AG09319 (cell line): ENCODE measurements around the gene P3H4.

ENCODE experiments used
- DNase-seq: peaks from one replicate; pipeline ENCODE4 v3.0.0-alpha.2; 2010; ENCODE audit warnings: low read depth; ENCODE audit errors: extremely low read depth
- TF ChIP-seq, protein P1 (sequence below): IDR thresholded peaks from 2 replicates; pipeline ENCODE4 v1.5.1; 2011; ENCODE audit warnings: low read depth, mild to moderate bottlenecking, inconsistent platforms, low read length, moderate library complexity

P3H4 gene

DNA sequence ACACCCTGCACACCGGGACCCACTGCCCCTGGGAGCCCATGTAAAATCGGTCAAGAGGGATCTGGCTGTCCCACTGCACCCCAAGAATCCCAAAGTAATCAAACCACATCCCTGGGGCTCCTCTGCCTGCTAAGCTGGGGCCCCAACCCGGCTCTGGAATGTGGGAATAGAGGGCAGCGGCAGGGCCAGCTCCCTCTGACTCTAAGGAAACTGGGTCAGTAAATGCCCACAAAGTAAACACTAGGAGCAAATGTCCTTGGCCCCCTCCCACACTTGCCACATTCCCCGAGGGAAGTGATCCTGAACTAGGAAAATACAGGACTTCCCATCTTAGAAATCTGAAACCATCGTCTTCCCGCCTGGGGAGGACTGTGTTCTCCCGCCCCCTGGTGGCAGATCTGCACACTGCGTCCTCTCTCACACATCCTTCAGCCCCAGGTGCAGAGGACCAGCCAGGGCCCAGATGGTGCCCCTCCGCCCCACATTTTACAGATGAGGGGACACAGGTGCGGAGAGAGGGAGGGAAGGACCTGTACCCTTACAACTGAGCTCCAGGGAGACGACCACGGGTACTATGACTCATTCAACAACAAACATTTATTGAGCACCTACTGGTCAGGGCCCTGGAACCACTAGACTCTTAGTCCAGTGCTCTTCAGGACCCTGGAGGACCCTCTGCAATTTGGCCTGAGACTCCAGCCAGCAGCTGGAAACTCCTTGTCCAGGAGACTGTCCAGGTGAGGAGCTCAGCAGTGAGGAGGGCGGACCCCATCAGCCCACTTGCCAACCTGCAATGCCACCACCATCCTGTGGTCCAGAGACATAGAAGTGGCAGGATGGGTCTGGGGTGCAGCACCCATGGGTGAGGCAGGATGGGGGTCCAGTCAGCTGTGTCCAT is 10.1 kb downstream of the P3H4 start:
- TF ChIP-seq, protein P1, sequence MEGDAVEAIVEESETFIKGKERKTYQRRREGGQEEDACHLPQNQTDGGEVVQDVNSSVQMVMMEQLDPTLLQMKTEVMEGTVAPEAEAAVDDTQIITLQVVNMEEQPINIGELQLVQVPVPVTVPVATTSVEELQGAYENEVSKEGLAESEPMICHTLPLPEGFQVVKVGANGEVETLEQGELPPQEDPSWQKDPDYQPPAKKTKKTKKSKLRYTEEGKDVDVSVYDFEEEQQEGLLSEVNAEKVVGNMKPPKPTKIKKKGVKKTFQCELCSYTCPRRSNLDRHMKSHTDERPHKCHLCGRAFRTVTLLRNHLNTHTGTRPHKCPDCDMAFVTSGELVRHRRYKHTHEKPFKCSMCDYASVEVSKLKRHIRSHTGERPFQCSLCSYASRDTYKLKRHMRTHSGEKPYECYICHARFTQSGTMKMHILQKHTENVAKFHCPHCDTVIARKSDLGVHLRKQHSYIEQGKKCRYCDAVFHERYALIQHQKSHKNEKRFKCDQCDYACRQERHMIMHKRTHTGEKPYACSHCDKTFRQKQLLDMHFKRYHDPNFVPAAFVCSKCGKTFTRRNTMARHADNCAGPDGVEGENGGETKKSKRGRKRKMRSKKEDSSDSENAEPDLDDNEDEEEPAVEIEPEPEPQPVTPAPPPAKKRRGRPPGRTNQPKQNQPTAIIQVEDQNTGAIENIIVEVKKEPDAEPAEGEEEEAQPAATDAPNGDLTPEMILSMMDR, result peak; percentile 97
- DNase-seq, result peak; percentile 38

DNA sequence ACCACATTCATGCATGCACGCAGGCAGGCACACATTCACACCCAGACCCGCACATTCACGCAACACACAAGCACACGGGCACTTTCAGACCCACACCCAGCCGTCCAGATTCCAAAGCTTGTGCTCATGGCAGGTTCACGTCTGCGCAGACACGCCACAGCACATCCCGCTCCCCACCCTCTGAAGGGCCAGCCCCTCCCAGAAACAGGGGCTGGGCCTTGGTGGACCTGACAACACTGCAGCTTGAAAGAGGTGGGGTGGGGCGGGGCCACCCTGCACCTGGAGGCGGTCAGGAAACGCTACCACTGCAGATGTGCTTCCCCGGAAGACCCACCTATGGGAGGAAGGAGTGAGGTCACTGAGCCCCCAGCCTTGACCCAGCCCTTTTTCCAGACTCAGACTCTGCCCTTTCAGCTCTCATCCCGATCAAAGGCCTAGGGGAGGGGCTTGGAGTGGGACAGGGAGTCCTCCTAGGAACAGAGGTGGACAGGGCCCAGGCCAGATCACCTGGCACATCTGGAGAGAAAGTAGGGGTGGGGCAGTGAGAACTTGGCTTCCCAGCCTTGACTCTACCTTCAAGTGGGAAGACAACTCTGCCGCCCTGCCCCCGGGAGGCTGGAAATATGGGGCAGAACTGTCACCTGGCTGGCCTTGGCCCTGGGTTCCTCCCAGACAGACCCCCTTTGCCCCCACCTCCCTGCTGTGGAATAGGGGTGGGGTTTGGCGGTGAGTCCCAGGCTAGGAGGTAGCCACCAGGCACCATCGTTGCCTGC is 11.0 kb downstream of the P3H4 start:
- TF ChIP-seq, protein P1, result no peak
- no peak for DNase-seq

DNA sequence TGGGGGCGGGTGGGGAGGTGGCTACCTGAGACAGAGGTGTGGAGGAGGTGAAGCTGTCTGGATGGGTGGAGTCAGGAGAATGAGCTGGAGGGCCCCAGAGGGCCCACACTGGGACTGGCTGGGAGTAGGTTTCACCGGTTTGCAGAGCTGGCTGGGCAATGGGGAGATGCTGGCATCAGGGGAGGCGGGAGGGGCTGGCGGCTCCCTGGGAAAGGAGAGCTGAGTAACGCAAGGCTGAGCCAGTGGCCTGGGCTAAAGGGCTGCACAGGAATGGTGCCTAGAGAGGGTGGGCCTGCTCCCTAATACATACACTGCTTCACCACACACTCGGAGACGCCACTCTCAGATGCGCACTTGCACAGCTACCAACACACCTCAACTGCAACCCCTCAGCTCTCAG is 12.4 kb downstream of the P3H4 start:
- no peak for DNase-seq

GRCh38 chr17:41797377-41797776 is 14.4 kb downstream of the P3H4 start:
- TF ChIP-seq, protein P1, result no peak
- no peak for DNase-seq

More for the DNA sequence above, 12.4 kb downstream of the P3H4 start:
- TF ChIP-seq, protein P1, result no peak

DNA sequence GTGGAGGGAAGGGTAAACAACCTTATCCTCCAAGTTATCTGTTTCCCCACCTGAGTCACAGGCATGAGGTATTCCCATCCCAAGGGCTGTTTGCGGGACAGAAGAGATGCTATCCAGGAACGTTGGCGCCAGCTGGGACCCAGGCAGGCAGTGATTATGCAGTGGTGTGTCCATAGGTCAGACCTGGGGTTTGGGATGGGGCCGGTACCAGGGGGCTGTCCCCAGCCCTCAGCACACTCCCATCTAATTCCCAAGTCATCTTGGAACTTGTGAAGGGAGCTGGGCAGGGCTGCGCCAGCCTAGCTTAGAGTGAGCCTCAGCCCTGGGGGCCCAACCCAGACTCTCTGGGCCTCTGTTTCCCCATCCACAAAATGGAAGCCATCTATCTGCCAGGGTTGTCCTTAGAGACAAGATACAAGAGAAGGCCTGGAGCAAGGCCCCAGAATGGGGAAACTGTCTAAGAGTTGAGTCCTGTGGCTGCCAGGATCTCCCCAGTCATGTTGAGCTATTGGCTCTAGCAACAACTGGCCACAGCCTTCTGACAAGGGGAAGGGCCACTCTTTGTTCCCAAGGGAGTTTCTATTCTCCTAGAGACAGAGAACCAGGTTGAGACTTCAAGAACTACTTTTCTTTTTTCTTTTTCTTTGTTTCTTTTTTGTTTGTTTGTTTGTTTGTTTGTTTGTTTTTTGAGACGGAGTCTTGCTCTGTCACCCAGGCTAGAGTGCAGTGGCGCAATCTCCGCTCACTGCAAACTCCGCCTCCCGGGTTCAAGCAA is 15.4 kb downstream of the P3H4 start:
- DNase-seq, result no peak
- TF ChIP-seq, protein P1, result no peak

- DNase-seq, result no peak
- TF ChIP-seq, protein P1, result no peak
Observed at GRCh38 chr17:41794540-41794975, 17.2 kb downstream of the P3H4 start.
